ENCODE measurements around the gene SMIM17. TPM values are rescaled to one million over a fixed set of nuclear protein-coding genes. Genes with fewer than 3 reads are reported as not detected.

The SMIM17 gene
- polyA plus RNA-seq, 3 donors: not detected

GRCh38 chr19:56701895-56702294, 58.9 kb downstream of the SMIM17 start:
- no peak overlapping the region for H3K9ac ChIP-seq (ENCODE audit: insufficient read depth, low read length, poor library complexity, severe bottlenecking)
- Mint-ChIP-seq H3K36me3 (no peaks in the 10 kb centered on the region), H3K4me3 (no peak overlapping the region), H3K27me3 (ENCODE audit: low read depth in 3 of 3) (no peaks in the 10 kb centered on the region), H3K9me3 (peaks cover 18 to 54% (median 36%) of the 10 kb centered on the region in 7 donors), H3K4me1 (no peaks in the 10 kb centered on the region), H3K27ac (no peak overlapping the region)
- no CpG with 5 or more reads among the region's 1 CpG for WGBS (ENCODE audit: insufficient coverage)
- H3K27me3 ChIP-seq (ENCODE audit: control insufficient read depth in 2 of 2, insufficient read depth in 2 of 2, low read length in 2 of 2): no peaks in the 10 kb centered on the region
- intact Hi-C loops (cut with micrococcal nuclease): no loop called here
- no peak overlapping the region for H3K4me3 ChIP-seq (replicated peaks in 1 of 3; ENCODE audit: low read depth in 2 of 3, low read length in 3 of 3)
- H3K27ac ChIP-seq (ENCODE audit: low read depth in 1 of 2, low read length in 2 of 2): no peak overlapping the region
- no peaks in the 10 kb centered on the region for H3K4me1 ChIP-seq (ENCODE audit: control insufficient read depth in 1 of 2, insufficient read depth in 2 of 2, low read length in 2 of 2)
- DNase-seq: no peak
- no peaks in the 10 kb centered on the region for H4K20me1 ChIP-seq (ENCODE audit: insufficient read depth, low read length)
- H3K79me2 ChIP-seq (ENCODE audit: insufficient read depth, low read length): no peaks in the 10 kb centered on the region
- H3K36me3 ChIP-seq (replicated peaks in 1 of 2; ENCODE audit: control insufficient read depth in 1 of 2, insufficient read depth in 2 of 2, low read length in 2 of 2): no peaks in the 10 kb centered on the region
- no peak overlapping the region for H3K4me2 ChIP-seq (replicated peaks; ENCODE audit: extremely low read depth, low read length, poor library complexity, severe bottlenecking)
- H2AFZ ChIP-seq (ENCODE audit: insufficient read depth, low read depth, low read length, poor library complexity, severe bottlenecking): no peak overlapping the region
- peaks cover 40 to 53% of the 10 kb centered on the region in 2 donors for H3K9me3 ChIP-seq (replicated peaks in 1 of 2; ENCODE audit: control insufficient read depth in 1 of 2, insufficient read depth in 1 of 2, low read length in 2 of 2)
- TF ChIP-seq, protein P1, sequence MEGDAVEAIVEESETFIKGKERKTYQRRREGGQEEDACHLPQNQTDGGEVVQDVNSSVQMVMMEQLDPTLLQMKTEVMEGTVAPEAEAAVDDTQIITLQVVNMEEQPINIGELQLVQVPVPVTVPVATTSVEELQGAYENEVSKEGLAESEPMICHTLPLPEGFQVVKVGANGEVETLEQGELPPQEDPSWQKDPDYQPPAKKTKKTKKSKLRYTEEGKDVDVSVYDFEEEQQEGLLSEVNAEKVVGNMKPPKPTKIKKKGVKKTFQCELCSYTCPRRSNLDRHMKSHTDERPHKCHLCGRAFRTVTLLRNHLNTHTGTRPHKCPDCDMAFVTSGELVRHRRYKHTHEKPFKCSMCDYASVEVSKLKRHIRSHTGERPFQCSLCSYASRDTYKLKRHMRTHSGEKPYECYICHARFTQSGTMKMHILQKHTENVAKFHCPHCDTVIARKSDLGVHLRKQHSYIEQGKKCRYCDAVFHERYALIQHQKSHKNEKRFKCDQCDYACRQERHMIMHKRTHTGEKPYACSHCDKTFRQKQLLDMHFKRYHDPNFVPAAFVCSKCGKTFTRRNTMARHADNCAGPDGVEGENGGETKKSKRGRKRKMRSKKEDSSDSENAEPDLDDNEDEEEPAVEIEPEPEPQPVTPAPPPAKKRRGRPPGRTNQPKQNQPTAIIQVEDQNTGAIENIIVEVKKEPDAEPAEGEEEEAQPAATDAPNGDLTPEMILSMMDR (IDR thresholded peaks at IDR 0.05): no peak

- no peak overlapping the region for H3K27ac ChIP-seq (ENCODE audit: low read depth in 1 of 2, low read length in 2 of 2)
- Mint-ChIP-seq H3K27me3 (ENCODE audit: low read depth in 3 of 3) (no peaks in the 10 kb centered on the region), H3K4me1 (no peaks in the 10 kb centered on the region), H3K27ac (no peak overlapping the region), H3K9me3 (peaks cover 9 to 53% (median 32%) of the 10 kb centered on the region in 7 donors), H3K4me3 (no peak overlapping the region), H3K36me3 (no peaks in the 10 kb centered on the region)
- H3K9ac ChIP-seq (ENCODE audit: insufficient read depth, low read length, poor library complexity, severe bottlenecking): no peak overlapping the region
- no peaks in the 10 kb centered on the region for H3K4me1 ChIP-seq (ENCODE audit: control insufficient read depth in 1 of 2, insufficient read depth in 2 of 2, low read length in 2 of 2)
- DNase-seq: no peak
- no peaks in the 10 kb centered on the region for H3K36me3 ChIP-seq (replicated peaks in 1 of 2; ENCODE audit: control insufficient read depth in 1 of 2, insufficient read depth in 2 of 2, low read length in 2 of 2)
- H3K4me2 ChIP-seq (replicated peaks; ENCODE audit: extremely low read depth, low read length, poor library complexity, severe bottlenecking): no peak overlapping the region
- H4K20me1 ChIP-seq (ENCODE audit: insufficient read depth, low read length): no peaks in the 10 kb centered on the region
- no peaks in the 10 kb centered on the region for H3K79me2 ChIP-seq (ENCODE audit: insufficient read depth, low read length)
- TF ChIP-seq, protein P1 (IDR thresholded peaks at IDR 0.05): no peak
- H3K9me3 ChIP-seq (replicated peaks in 1 of 2; ENCODE audit: control insufficient read depth in 1 of 2, insufficient read depth in 1 of 2, low read length in 2 of 2): peaks cover 25 to 43% of the 10 kb centered on the region in 2 donors
- intact Hi-C loops (cut with micrococcal nuclease): no loop called here
- no peak overlapping the region for H2AFZ ChIP-seq (ENCODE audit: insufficient read depth, low read depth, low read length, poor library complexity, severe bottlenecking)
- H3K4me3 ChIP-seq (replicated peaks in 1 of 3; ENCODE audit: low read depth in 2 of 3, low read length in 3 of 3): no peak overlapping the region
- WGBS (ENCODE audit: insufficient coverage): no CpG with 5 or more reads among the region's 1 CpG
- no peaks in the 10 kb centered on the region for H3K27me3 ChIP-seq (ENCODE audit: control insufficient read depth in 2 of 2, insufficient read depth in 2 of 2, low read length in 2 of 2)
These were observed 63.0 kb downstream of the SMIM17 start for GRCh38 chr19:56705939-56706338.

Other genes starting within 250 kb of the SMIM17 start
- 1 to 10 TPM; 1.4 to 4.9 (median 1.6) TPM for gene ZNF582, start 249.6 kb upstream of the SMIM17 start, polyA plus RNA-seq
- gene ZNF583, start 238.8 kb upstream of the SMIM17 start, polyA plus RNA-seq: 1 to 10 TPM; 1.3 to 6.6 (median 4.0) TPM
- gene ZNF667, start 165.8 kb upstream of the SMIM17 start, polyA plus RNA-seq: under 1 TPM in 1 of 3 donors, not detected in 2; 0.14 TPM
- gene ZNF471, start 135.3 kb upstream of the SMIM17 start, polyA plus RNA-seq: under 1 TPM in 2 of 3 donors, not detected in 1; 0.14 to 0.16 TPM
- gene ZFP28, start 104.2 kb upstream of the SMIM17 start, polyA plus RNA-seq: 1 to 10 TPM in 1 of 3 donors, under 1 TPM in 2; 0.31 to 1.1 (median 0.41) TPM
- under 1 TPM; 0.31 to 0.81 (median 0.40) TPM for gene ZNF470, start 75.7 kb upstream of the SMIM17 start, polyA plus RNA-seq
- gene ZNF71, start 47.9 kb upstream of the SMIM17 start, polyA plus RNA-seq: 1 to 10 TPM; 2.6 to 4.0 (median 4.0) TPM
- under 1 TPM in 1 of 3 donors, not detected in 2; 0.07 TPM for gene ZNF835, start 28.6 kb downstream of the SMIM17 start, polyA plus RNA-seq
- under 1 TPM in 2 of 3 donors, not detected in 1; 0.05 to 0.07 TPM for gene PEG3, start 197.6 kb downstream of the SMIM17 start, polyA plus RNA-seq
- not detected for gene ZIM2, start 197.6 kb downstream of the SMIM17 start, polyA plus RNA-seq

Measured in CD14-positive monocyte (primary cell).